T47D (cell line): Measurements from ENCODE around the gene SYTL2.
"Not testable (repeated sequence)": the region's sequence is repeated elsewhere in the genome, so short reads cannot be mapped to it uniquely, and the experiment has no call there.

Experiments used
- DNase-seq, 2 experiments: peaks; one replicate each; pipeline versions ENCODE4 v3.0.0 to v3.0.0-alpha.2; 2011 to 2012; ENCODE audit warnings: low read depth in 1 of 2, low spot score in 1 of 2
- JUND ChIP-seq: IDR thresholded peaks from 2 replicates; pipeline ENCODE4 v1.6.1; 2012; ENCODE audit warnings: low read depth
- in situ Hi-C: cut with HindIII; loops from 2 replicates; pipeline ENCODE4 v1.10.0; 2016; ENCODE audit warnings: low sequenced_read_pairs, low pct_unique_long_range_greater_than_20kb

The SYTL2 gene

GRCh38 chr11:85697747-85698146, 113.2 kb downstream of the SYTL2 start:
- no peak for TF ChIP-seq JUND
- in situ Hi-C loops = no loop called here
- DNase-seq = no peak

- TF ChIP-seq JUND = no peak
- no peak for DNase-seq
- in situ Hi-C loops = no loop called here
Observed at GRCh38 chr11:85695546-85695945, 115.4 kb downstream of the SYTL2 start.

GRCh38 chr11:85694385-85694980, 116.5 kb downstream of the SYTL2 start:
- in situ Hi-C loops = no loop called here

GRCh38 chr11:85685820-85686459, 125.0 kb downstream of the SYTL2 start, which contains the start of gene CCDC89:
TSS of gene CCDC89 (minus strand) at chr11:85686195. CDS start at chr11:85686130, 65 bp downstream.
- in situ Hi-C loops = no loop called here
- DNase-seq = peak in 1 of 2 experiments; percentile 77
- no peak for TF ChIP-seq JUND

More at GRCh38 chr11:85694385-85694980, 116.5 kb downstream of the SYTL2 start:
- DNase-seq = peak; percentile 31 to 65
- no peak for TF ChIP-seq JUND

GRCh38 chr11:85685125-85685819, 125.7 kb downstream of the SYTL2 start:
- no peak for TF ChIP-seq JUND
- in situ Hi-C loops = no loop called here
- no peak for DNase-seq

GRCh38 chr11:85682330-85683305, 128.3 kb downstream of the SYTL2 start:
- DNase-seq = no peak
- no peak for TF ChIP-seq JUND
- in situ Hi-C loops = no loop called here

GRCh38 chr11:85680897-85681296, 130.0 kb downstream of the SYTL2 start:
- in situ Hi-C loops = no loop called here
- peak in 1 of 2 experiments; percentile 36 for DNase-seq
- no peak for TF ChIP-seq JUND

GRCh38 chr11:85679576-85679975, 131.4 kb downstream of the SYTL2 start:
- in situ Hi-C loops = no loop called here
- no peak for TF ChIP-seq JUND
- DNase-seq = no peak

GRCh38 chr11:85673393-85673792, 137.5 kb downstream of the SYTL2 start:
- no peak for TF ChIP-seq JUND
- in situ Hi-C loops = no loop called here
- no peak for DNase-seq

- no peak for TF ChIP-seq JUND
- no peak for DNase-seq
- in situ Hi-C loops = no loop called here
Observed at GRCh38 chr11:85672105-85672902, 138.6 kb downstream of the SYTL2 start.

GRCh38 chr11:85670949-85671663, 139.8 kb downstream of the SYTL2 start:
- DNase-seq, in situ Hi-C loops: not testable (repeated sequence)
